Activated gamma-delta T cell treated with Interleukin-2 at 50 U/mL for 16 hours (primary cell): ENCODE data around the gene DNMT1.
"Not testable (repeated sequence)": the region's sequence is repeated elsewhere in the genome, so short reads cannot be mapped to it uniquely, and the experiment has no call there.

Experiments used
- DNase-seq: peaks from one replicate; pipeline ENCODE4 v3.0.0-alpha.2; 2020

The DNMT1 gene

DNA sequence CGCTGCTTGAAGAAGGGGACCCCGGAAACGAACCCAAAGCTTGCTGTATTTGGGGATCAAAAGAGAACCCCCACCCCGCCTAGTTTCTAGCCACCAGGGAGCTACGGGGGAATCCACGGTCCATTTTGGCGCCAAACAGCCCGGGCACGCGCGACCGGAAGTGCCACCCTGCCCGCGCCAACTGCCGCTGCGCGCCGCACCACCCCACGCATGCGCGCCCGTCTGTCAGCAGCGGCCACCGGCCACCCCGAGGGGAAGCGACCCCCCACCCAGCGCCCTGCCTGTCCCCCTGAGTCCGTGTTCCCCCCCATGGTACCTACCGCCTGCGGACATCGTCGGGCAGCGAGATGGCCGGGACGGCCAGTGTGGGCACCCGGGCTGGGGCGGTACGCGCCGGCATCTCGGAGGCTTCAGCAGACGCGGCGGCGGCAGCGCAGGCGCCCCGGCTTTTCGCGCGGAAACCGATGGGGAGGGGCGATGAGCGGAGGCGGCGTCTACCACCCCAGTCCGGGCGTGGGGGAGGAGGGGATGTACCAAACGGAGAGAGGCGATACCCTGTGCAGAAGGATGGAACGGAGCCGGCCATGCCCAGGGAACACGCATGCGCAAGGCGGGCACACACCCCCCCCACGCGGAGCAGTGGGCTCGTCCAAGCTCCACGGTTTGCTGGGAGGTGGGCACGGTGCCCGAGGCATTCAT lies at the start of gene DNMT1:
TSS of gene DNMT1 (minus strand) at position 454 of the 699 bp plus-strand sequence. CDS start at position 400, 54 bp downstream.
- DNase-seq: peak; percentile 96

DNA sequence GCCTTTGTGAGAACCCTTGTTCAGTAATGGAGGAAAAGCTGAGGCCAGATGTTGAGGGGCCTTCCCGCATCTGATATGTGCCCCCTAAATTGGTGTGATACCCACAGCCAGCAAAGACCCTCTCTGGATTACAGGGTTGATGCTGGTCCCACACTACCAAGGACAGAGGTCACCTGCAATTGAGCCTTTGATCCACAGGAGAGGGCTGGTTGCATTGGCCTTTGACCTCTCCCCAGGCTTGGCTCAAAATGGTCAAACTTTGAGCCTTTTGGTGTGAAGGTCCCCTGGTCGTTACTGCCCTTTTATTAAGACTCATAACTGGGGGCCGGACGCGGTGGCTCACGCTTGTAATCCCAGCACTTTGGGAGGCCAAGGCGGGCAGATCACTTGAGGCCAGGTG lies 48.9 kb upstream of the DNMT1 start:
- no peak for DNase-seq

DNA sequence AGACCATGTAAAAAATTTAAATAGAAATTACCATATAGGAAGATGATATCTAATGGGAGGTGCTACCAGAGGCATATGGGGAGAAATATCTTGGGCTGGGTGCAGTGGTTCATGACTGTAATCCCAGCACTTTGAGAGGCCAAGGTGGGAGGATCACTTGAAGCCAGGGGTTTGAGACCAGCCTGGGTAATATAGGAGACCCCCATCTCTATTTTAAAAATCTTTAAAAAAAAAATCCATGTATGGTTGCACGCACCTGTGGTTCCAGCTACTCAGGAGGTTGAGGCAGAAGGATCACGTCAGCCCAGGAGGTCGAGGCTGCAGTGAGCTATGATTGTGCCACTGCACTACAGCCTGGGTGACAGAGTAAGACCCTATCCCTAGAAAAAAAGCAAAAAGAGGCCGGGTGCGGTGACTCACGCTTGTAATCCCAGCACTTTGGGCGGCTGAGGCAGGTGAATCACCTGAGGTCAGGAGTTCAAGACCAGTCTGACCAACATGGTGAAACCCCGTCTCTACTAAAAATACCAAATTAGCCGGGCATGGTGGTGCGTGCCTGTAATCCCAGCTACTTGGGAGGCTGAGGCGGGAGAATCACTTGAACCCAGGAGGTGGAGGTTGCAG lies 47.2 kb upstream of the DNMT1 start:
- not testable (repeated sequence) for DNase-seq

DNA sequence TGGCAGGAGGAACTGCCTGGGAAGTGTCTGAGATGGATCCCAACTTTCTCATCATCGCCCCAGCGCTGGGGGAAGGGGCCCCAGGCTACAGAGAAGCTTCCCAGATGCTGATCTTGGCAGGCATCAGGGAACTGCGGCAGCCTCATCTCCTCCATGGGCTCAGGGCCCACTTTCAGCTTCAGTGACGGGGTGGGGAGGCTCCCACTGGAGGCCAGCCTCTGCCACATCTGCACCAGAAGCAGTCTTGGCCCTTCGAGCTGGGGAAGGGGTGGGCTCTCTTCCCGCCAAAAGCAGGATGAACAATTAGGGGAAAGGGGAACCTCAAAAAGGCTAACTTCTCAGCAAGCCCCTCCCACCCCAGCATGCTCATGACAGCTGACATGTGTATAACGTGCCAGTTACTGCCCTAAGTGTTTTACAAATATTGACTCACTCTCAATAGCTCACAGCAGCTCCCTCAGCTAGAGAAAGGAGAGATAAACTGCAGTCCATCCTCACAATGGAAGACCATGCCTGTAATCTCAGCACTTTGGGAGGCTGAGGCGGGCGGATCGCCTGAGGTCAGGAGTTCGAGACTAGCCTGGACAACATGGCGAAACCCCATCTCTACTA lies 43.5 kb upstream of the DNMT1 start:
- no peak for DNase-seq

DNA sequence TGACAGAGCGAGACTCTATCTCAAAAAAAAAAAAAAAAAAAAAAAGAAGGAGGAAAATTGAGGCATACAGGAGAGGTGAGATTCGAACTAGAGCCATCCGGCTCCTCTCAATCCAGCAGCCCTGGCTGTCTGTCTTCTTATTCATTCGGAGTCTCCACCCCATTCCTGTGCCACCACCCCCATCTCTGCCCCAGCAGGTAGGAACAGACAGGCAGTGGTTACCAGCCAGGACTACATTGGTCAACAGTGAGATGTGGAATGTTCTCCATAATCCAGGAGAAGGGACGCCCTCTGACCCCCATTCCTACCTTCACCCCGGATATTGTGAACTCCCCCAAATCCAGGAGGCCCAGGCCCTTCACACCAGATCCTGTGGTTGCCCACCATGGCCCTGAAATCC lies 42.9 kb upstream of the DNMT1 start:
- DNase-seq: no peak

DNA sequence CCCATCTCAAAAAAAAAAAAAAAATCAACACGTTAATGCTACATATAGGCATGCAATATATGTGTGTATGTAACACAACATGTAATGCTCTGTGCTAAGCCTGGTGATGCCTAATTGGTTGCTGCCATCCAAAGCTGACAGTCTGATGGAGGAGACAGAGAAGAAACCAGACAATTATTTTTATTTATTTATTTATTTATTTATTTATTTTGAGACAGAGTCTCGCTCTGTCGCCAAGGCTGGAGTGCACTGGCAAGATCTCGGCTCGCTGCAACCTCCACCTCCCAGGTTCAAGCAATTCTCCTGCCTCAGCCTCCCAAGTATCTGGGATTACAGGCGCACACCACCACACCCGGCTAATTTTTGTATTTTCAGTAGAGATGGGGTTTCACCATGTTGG lies 40.7 kb upstream of the DNMT1 start:
- not testable (repeated sequence) for DNase-seq

DNA sequence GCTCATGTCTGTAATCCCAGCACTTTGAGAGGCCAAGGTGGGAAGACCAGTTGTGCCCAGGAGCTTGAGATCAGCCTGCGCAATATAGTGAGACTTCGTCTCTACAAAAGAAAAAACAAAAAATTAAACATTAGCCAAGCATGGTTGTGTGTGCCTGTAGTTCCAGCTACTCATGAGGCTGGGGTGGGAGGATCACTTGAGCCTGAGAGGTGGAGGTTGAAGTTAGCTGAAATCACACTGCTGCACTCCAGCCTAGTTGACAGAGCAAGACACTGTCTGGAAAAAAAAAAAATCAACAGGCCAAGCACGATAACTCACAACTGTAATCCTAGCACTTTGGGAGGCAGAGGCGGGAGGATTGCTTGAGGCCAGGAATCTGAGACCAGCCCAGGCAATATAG lies 40.2 kb upstream of the DNMT1 start:
- no peak for DNase-seq

DNA sequence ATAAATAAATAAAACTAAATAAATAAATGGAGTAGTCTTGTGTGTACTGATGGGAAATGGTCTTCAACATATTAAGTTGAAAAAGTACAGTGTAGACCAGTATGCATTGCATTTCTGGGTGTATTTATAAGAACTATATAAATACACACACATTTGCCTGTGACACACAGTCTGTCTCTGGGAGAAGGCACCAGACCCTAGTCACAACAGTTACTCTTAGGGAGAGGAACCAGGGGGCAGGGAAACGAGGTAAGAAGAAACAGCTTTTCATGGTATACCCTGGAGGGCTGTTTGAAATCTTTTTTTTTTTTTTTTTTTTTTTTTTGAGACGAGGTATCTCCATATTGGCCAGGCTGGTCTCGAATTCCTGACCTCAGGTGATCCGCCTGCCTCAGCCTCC lies 39.2 kb upstream of the DNMT1 start:
- DNase-seq: no peak

DNA sequence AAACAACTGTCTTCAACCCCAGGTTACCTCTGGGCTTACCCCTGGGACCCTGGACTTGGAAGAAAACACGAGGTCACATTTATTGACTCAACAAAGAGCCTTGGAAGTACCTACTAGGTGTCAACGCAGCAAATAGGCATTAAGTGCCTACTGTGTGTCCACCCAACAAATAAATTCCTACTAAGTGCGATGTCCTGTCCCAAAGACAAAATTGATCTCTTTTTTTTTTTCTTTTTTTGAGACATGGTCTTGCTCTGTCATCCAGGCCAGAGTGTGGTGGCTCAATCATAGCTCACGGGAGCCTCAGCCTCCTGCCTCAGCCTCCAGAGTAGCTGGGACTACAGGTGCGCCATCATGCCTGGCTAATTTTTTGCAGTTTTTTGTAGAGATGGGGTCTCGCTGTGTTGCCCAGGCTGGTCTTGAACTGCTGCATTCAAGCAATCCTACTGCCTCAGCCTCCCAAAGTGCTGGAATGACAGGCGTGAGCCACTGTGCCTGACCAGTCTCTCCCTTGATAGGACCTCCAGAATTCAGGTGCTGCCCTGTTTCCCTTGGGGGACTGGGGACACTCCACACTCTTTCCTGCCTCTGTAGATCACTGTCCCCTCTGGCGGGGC lies 37.0 kb upstream of the DNMT1 start:
- no peak for DNase-seq

DNA sequence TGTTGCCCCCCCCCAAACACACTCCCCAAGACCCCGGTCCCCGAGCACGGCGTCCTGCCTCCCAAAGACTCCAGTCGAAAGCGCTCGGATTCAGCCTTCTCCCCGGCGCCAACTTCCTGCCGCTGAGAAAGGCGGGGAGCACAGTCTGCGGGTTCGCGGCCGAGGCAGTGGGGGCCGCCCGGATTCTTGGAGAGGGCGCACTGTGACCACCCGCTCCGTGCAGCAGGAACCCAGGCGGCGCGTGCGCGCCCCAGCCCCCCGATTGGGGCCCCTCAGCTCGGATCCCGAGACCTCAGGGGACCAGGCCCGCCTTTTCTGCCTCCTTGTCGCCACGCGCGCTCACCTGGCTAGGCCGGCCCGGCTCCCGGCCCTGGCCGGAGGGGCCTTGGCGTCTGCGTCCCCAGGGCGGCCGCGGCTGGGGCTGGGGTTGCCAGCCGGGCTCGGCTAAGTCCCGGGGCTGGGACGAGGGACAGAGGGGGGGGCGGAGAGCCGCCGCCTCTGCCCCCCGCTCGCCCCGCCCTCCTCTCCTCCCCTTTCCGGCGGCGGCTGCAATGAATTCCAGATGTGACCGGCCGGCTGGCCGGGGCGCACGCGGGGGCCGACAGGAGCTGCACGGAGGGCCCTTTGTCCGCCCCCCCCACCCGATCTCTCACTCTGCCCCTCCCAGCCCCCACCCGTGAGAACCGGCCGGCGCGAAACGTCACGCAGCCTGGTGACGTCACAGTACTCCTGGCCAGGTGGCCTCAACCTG lies 36.3 kb upstream of the DNMT1 start, which contains the start of gene S1PR2:
TSS of gene S1PR2 (minus strand) at position 471 of the 751 bp plus-strand sequence. CDS start 6,426 bp downstream, outside the sequence.
- DNase-seq: peak; percentile 51

DNA sequence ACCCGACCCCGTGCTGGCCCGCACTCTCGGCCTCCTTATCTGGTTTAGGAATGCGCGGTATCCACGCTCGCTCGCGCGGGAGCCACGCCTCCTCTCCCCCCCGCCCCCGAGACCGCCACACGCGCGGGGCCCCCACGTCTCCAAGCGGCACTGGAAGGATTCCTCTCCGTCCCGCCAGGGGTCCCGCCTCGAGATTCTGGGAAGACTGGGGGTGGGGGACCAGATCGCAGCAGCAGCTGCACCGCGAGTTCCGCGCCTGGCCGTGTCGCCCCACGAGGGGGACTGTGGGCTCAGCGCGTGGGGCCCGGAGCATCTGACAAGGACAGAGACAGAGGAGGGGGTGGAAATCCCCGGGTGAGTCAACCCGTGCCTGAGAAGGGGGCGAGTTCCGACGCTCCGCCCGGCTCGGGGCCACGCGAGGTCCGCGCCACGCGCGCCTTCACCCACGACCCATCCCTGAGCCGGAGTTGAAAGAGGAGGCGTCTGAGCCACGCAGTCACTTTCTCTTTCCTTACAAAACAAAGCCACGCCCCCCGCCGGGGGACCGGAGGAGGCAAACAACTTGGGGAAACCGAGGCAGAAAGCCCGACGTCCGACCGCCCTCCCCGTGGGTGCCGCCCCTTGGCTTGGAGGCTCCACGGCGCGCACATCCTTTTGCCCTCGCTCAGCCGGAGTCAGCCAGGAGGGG lies 35.6 kb upstream of the DNMT1 start:
- DNase-seq: peak; percentile 34

DNA sequence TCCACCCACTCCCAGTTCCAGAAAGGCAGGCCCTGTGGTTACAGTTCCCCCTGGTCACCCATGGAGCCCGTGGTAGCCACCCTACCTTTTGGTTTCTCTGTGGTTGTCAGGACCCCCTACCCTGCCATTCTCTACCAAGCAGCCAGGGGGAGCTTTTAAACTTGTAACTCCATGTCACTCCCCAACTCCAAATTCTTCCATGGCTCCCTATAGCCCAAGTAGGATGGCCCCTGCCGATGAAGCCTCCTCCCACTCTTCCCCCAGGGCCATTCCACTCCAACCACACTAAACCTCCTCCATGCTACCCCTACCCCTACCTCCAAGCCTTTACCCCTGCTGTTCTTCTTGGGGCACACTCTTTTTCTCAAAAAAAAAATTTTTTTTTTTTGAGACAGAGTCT lies 34.2 kb upstream of the DNMT1 start:
- peak; percentile 31 for DNase-seq

DNA sequence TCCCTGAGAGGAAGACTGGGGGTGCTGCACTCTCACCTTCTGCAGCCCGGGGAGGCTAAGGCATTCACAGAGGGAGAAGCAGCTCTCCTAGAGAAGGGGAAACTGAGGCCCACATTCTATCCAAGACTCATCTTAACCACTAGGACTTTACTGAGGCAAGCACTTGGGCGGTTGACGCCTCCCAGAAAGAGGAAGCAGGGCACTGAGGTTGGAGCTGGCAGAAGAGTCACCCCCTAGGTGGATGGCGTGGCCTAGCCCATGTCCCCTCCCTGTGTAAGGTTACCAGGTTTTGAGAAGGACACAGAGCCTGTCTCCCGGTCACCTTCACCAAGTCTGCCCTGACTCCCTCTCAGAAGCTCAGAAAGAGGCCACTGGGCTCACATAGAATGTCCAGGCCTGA lies 33.6 kb upstream of the DNMT1 start:
- no peak for DNase-seq

DNA sequence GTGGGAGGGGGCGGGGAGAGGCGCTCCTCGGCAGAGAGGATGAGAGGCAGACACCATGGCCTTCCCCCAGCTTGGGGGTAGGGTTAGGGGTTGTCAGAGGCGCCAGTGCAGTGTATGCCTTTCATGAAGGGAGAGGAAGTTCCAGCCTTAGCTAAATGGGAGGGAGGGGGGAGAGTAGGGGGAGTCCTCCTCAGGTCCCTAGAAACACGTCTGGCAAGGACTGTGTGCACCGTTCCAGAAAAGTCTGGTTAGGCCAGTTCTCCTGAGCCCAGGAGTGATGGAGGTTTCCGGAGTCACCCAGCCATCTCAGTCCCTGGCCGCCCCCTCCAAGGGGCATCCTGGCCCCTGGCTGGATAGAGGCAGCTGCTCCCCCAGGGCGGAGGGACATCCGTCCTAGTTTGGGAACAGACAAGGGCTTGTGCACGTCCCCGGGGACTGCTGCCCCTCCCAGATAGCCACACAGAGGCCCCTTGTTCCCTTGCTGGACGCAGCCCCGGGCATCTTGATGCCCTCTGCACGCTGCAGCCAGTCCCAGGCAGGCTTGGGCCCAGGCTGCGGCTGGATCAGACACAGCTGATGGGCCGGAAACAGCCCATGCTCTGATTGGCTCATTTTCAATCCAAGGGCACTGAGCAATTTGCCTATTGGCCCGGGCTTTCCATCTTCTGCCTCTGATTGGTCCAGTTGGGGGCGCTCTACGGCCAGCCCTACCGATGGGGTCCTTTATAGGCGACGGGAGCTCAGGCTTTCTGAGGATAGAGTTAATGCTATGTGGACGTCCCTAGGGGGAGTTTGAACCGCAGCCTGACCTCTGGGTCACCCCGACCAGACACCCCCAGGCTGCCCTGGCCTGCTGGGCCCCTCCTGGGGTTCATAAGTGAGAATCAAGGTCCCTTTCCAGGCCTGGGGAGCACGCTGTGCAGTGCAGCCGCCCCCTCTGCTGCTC lies 32.5 kb upstream of the DNMT1 start:
- DNase-seq: no peak

DNA sequence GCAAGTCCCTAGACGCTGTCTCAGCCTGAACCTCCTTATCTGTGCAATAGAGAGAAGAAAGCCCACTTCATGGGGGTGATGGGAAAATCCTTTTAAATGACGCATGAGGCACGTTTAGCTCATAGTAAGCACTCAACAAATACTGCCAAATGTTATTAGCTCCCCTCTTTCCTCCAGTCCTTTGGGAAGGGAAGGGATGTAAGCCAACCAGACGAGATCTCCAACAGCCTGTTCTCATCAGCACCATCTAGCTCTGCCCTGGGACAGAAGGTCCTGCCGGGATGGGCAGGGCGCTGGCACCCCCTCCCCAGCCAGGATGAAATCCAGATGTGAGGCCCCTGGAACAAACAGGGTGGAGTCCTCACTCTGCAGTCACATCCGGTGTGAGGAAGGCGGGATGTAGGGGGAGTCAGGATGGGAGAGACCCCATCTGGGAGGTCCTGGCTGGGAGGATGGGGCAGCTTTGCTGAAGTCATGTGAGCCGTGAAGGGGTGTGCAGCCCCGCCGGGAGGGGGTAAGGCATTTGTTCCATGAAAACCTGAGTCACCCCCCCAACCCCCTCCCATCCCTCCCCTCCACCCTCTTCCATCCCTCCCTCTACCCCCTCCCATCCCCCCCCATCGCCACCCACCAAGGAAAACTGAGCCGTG lies 31.7 kb upstream of the DNMT1 start:
- no peak for DNase-seq

DNA sequence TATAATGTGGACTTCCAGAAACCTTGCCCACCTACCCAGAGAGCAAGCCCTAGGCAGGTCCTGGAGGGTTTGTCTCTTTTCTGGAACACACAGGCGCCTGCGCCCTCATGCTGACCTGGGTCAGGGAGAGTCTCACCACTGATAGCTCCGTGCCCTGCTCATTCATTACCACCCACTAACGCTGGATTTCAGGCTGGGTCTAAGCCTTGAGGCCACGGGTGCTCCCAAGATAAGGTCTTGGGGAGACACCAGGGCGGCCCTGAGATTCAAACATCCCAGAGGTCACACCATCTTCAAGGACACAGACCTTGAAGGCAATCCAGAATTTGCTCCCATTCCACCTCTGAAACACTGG lies 31.2 kb upstream of the DNMT1 start:
- DNase-seq: no peak

DNA sequence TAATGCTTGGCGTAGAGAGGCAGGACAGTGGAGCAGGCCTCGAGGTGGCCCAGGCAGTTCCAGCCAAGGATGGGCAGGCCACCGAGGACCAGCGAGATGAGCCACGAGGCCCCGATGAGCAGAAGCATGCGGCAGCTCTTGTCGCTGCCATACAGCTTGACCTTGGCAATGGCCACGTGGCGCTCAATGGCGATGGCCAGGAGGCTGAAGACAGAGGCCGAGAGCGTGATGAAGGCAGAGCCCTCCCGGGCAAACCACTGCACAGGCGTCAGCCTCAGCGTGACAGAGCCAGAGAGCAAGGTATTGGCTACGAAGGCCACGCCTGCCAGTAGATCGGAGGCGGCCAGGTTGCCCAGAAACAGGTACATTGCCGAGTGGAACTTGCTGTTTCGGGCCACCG lies 29.6 kb upstream of the DNMT1 start:
- no peak for DNase-seq

DNA sequence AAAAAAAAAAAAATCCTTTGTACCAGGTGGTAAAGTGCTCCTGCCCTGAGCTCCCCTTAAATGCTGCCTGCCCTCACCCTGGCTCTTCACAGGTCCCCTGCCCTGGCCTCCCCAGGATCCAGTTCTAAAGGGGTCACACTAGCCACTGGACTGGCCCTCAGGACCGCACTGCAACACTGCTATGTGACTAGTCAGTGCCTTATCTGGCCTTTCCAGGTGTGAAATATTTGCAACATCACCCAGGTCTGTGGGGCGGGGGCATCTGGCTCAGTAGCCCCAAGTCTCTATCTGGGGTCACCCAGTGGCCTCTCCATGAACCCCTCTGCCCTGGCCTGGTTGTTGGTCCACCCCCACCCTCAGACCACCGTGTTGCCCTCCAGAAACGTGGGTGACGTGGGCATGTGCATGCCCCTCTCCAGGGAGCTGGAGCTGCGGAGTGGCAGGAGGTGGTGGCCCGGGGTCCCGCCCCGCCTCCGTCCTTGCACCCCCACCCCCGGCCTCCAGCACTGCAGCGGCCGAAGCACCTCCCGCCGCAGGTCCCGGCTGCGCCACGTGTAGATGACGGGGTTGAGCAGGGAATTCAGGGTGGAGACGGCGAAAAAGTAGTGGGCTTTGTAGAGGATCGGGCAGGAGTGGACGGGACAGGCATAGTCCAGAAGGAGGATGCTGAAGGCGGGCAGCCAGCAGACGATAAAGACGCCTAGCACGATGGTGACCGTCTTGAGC lies 28.9 kb upstream of the DNMT1 start:
- no peak for DNase-seq

DNA sequence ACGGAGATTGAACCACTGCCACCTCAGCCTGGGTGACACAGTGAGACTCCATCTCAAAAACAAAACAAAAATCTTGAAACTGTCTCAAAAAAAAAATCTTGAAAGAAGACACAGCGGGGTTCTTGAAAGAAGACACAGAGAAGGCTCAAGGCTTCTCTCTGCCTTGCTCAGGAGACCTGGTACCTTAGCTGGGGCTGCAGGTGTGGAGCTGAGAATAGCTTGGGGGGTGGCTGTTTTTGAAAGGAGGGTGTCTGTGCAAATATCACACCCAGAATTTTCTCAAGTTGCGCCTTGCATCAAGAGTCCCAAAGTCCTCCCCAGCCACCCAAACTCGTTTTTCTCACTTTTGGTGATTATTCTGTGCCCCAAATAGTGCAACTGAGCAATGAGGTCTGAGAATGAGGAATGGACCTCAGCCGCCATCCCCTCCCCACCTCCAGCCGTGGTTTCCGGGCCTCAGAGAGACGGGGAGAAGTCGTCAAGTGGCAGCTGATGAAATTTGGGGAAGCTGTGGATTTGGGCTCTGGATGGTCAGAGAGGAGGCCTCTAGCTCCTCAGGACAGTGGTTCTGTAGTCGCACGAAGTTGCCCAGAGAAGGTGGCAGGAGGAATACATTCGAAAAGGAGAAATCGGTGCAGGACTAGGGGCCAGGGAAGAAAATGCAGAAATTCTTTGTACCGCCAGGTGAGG lies 27.6 kb upstream of the DNMT1 start:
- no peak for DNase-seq
